Activated CD4-positive, CD25-positive, alpha-beta regulatory T cell treated with anti-CD3 and anti-CD28 coated beads, Interleukin-2, amount 50 U/mL, for 72 hours (primary cell): ENCODE measurements around the gene FAF1.

Source experiments
- DNase-seq: peaks from one replicate; pipeline ENCODE4 v3.0.0; 2021

Gene FAF1

DNA sequence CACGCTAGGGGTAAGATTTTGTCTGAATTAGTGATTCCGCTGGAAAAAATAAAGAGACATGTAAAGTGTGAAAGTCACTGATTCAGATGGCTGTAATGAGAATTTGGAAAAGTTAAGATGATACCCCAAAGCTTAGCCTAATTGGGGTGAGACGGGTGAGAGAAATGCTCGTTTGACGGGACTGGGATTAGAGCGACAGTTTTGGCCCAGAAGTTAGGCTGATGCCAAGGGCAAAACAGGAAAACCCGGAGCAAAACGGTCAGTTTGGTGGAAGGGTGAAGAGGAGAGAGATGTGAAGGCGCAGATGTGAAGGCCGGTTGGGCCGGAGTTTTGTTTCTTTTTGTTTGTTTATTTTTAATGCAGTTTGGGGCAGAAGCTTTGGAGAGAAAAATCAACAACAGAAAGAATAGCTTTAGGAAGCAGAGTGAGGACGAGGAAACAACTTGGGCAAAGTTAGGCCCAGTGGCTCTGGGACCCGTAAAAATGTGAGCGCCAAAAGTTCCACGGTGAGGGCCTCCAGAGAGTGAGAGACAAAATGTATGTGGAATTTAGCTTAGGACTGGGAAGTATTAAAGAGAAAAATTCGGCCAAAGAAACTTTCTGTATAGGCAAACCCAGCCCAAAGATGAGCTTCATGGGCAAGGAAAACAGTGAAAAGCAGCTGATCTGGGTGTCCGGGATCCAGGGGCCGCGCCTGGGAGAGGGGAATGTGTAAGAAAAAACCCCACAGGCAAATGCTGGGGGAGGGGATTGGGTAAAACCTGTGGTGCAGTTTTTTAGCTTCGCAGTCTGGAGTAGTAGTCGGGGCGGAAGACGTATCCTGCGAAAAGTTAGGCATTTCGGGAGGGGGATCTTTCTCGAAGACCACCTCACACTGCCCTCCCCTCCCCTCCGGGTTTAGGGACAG lies 538.0 kb downstream of the FAF1 start:
- no peak for DNase-seq

DNA sequence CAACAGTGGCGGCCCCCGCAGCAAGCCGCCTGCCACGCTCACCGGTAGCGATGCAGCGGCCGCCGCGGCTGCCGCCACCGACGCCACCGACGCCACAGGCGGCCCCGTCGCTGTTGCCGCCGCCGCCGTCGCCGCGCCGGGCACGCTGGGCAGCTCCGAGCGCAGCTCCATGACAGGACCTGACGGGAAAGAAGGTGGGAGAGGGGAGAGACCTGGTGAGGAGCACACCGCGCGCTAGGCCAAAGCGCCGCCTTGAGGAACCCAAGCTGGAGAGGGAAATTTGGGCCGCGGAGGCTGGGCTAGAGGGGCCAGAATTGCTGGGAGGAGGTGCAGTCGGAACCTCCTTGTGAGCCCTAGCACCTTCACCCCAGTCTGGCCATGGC lies 538.7 kb downstream of the FAF1 start:
- DNase-seq, result no peak

DNA sequence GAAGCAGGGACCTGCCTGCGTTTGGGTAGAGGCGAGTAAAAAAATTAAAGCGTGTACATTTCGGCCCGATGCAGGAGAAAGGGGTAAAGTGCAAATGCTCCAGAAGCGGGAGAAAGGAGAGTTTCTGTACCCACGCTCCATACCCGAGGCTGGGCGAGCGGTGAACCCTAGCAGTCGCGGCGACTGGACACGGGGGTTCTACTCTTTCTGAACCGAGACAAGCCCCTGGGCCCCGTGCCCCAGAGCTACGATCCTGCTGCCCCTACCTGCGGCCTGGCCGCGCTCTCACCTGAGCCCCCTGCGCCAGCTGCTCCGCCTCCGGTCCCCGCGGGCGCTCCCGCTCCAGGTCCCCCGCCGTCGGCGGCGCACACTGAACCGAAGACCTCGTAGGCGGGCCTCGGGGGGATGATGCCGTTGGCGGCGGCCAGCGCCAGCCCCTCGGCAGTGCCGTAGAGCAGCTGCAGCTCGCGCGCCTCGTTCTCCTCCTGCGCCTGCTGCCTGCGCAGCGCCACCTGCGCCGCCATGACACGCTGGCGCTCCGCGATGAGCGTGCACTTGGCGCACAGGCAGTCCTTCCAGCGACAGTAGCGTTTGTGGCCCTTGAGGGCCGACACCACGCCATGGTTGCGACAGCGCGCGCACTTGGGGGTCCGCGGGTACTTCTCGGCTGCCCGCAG lies 539.2 kb downstream of the FAF1 start:
- no peak for DNase-seq

GRCh38 chr1:50419907-50420677 lies 540.0 kb downstream of the FAF1 start:
- DNase-seq, result no peak

DNA sequence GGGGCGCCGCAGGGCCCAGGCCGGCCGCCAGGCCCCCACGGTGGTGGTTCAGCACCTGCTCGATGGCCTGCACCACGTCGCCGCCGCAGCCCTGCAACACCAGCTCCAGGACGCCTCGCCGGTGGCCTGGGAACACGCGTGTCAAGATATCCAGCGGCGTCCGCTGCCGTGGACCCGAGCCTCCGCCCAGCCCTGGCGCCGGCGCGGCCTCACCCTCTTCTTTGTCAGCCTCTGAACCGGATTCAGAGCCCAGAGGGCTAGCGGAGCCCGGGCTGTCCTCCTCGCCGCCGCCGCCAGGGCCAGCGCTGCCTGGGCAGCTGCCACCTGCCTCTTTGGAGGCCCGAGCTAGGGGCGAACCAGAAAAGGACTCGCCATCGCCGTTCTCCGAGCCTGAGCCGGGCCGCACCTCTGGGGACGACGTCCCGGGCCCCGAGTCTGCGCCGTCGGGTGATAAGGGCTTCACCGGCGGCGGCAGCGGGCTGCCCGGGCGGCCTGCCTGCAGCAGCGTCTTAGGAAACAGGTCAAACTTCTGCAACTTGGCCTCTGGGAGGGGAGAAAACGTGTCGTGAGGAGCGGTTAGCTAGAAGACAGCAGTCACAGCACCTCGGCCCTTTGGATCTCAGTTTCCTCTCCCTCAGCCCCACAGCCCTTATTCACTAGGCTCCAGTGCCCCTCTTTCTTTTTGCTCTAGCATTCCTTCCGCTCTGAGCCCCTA lies 540.7 kb downstream of the FAF1 start:
- no peak for DNase-seq

DNA sequence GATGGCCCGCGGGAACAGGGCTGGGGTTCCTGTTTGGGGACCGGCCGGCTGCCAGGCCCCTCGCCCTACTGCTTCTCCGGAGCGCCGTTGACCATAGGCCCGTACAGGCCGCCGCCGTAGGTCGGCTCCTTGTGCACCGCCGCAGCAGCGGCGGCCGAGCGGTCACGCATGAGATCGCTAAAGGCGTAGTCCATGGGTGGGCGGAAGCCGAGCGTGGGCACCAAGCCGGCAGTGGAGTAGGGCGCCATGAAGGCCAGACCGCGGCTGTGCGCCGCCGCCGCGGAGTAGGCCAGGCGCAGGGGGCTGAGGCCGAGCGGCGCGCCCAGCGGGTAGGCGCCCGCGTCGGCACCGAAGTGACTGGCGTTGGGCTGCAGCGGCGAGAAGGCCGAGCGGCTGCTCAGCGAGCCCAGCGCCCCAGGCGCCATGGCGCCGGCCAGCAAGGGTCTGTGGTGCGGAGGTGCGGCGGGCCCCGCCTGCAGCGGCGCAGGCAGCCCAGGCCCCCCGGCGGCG lies 541.4 kb downstream of the FAF1 start:
- no peak for DNase-seq

- DNase-seq, result no peak
Observed at GRCh38 chr1:50417946-50418599, 542.0 kb downstream of the FAF1 start.

- no peak for DNase-seq
Observed at GRCh38 chr1:50417507-50417906, 542.6 kb downstream of the FAF1 start.

GRCh38 chr1:50416553-50417453 lies 543.3 kb downstream of the FAF1 start:
- DNase-seq, result no peak

DNA sequence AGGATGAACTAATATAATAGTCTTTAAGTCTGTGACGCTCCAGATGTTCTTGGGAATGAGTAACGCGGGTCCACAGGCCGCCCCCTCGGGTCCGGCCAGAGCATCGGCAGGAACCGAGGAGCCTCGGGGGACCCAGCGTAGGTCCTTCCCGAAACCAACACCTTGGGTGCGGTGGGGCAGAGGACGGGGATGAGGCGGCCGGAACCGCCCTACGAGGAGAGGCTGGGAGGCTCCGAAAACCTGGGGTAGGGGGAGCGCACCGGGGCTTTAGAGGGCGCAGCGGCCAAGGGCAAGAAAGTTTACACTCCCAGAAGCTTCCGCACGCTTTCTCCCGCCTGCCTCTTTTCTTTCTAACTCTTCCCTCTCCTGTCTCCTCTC lies 543.9 kb downstream of the FAF1 start:
- no peak for DNase-seq

- DNase-seq, result no peak
Observed at GRCh38 chr1:50415235-50416149, 544.6 kb downstream of the FAF1 start.

- DNase-seq, result no peak
Observed at GRCh38 chr1:50414853-50415234, 545.2 kb downstream of the FAF1 start.

GRCh38 chr1:50412813-50413476 lies 547.1 kb downstream of the FAF1 start:
- DNase-seq, result no peak

DNA sequence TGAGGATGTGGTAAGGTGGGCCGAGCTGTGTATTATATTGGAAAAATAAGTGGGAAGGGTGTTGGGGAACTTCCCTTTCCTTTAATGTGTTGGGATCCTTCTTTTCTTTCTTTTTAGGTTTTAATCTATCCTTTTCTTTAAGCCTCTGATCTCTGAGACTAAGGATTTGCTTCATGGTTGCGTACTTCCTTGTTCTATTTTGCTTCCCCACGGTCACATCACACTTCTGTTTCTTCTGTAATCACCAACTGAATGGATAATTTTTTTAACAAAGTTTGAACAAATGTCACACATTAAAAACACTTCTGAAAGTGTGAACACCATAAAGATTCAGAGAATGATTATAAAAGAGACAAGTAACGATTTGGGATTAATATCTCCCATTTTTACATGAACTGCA lies 554.3 kb downstream of the FAF1 start:
- no peak for DNase-seq

GRCh38 chr1:50393522-50394120 lies 566.4 kb downstream of the FAF1 start:
- no peak for DNase-seq
